Frontal cortex (tissue), 4 donors: ENCODE results near the gene ACP3. TPM values are rescaled to one million over a fixed set of nuclear protein-coding genes. Genes with fewer than 3 reads are reported as not detected.
"Not testable (repeated sequence)": the region's sequence is repeated elsewhere in the genome, so short reads cannot be mapped to it uniquely, and the experiment has no call there.

ENCODE experiments used
- DNase-seq, 2 donors: peaks; one replicate each; pipeline ENCODE4 v3.0.0; 2012; ENCODE audit warnings: low spot score in 2 of 2
- FAIRE-seq: peaks from 2 replicates; lab custom pipeline; 2012; peaks lifted over from hg19 to GRCh38; lab: Jason Lieb, UNC
- total RNA-seq: library from RNA; depleted of rRNA; stranded (reverse); fragments of >200 nt; gene quantifications from one replicate; pipeline ENCODE4 v1.2.3, GENCODE V29; 2014
- donor health status: control.
- donor health status: control.
- donor health status: control.

ACP3 gene, protein sequence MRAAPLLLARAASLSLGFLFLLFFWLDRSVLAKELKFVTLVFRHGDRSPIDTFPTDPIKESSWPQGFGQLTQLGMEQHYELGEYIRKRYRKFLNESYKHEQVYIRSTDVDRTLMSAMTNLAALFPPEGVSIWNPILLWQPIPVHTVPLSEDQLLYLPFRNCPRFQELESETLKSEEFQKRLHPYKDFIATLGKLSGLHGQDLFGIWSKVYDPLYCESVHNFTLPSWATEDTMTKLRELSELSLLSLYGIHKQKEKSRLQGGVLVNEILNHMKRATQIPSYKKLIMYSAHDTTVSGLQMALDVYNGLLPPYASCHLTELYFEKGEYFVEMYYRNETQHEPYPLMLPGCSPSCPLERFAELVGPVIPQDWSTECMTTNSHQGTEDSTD
- total RNA-seq, result not detected

DNA sequence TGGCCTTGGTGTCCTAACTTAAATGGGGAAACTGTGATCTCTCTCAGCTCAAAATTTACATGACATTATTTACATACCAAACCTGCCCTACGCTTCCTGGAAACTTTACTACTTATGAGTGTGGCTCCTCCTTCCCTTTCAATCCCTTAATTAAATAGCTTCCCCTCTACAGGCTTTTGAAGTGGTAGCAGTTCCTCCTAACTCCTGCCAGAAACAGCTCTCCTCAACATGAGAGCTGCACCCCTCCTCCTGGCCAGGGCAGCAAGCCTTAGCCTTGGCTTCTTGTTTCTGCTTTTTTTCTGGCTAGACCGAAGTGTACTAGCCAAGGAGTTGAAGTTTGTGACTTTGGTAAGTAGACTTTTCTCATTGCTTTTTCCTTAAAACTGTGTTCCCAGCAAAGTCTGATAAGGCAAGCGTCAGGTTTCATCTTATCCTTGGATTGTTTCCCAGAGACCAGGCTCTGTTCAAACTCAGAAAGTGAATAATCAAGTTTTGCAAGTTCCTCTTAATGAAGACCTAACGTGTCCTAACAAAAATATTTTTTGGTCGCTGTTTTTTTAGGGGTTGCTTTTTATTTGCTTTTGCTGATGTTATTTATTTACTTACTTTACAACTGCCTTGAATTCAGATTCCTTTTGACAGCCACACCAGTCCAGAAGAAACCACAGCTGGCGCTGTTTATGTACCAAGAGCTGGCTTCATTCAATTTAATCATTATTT lies at the start of gene ACP3:
TSS of gene ACP3 (plus strand) at position 179 of the 720 bp plus-strand sequence. CDS start at position 229, 50 bp downstream.
- FAIRE-seq (no peak), DNase-seq (no peak)

DNA sequence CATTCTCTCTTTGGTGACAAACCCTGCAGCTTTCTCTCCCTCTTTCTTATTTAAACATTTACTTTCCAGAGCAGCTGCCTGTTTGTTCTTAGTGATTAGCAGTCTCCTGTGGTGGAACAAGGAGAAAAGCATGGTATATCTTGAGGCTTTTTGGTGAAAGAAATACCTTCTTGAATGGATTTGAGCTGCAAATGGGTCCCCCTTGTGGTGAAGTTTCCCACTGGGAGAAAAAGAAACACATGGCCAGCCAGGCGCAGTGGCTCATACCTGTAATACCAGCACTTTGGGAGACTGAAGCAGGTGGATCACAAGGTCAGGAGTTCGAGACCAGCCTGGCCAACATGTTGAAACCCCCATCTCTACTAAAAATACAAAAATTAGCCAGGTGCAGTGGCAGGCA lies 48.3 kb upstream of the ACP3 start:
- no peak for FAIRE-seq
- DNase-seq, result no peak

DNA sequence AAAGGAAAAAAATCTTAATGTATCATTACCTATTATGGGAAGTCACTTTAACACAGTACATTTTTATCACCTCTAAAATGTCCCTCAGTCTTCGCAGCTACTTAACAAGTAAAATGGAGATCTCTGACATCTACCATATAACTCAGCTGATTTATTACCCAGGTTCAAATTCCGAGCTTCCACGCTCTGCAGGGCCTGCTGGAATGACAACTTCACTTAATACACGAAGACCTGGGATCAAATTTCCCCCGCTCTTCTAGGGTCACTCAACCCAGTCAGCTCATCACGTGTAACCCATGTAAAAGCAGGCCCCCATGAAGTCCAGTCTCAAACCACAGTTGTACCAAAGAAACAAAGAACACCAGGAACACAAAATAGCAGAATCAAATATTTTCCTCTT lies 44.2 kb upstream of the ACP3 start:
- no peak for DNase-seq
- no peak for FAIRE-seq

DNA sequence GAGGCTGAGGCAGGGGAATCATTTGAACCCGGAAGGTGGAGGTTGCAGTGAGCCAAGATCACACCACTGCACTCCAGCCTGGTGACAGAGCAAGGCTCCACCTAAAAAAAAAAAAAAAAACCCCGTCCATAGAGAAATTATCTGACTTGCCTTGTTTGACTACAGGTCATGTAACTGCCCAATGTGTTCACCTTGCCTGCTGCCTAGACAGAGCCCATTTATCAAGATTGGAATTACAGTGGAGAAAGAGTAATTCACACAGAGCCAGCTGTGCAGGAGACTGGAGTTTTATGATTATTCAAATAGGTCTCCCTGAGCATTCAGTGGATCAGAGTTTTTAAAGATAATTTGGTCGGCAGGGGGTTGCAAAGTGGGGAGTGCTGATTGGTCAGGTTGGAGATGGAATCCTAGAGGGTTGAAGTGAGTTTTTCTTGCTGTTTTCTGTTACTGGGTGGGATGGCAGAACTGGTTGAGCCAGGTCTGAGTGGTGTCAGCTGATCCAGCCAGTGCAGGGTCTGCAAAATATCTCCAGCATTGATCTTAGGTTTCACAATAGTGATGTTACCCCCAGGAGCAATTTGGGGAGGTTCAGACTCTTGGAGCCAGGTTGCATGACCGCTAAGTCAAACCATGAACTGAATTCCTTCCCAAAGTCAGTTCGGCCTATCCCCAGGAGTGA lies 40.8 kb upstream of the ACP3 start:
- DNase-seq, result no peak
- no peak for FAIRE-seq

DNA sequence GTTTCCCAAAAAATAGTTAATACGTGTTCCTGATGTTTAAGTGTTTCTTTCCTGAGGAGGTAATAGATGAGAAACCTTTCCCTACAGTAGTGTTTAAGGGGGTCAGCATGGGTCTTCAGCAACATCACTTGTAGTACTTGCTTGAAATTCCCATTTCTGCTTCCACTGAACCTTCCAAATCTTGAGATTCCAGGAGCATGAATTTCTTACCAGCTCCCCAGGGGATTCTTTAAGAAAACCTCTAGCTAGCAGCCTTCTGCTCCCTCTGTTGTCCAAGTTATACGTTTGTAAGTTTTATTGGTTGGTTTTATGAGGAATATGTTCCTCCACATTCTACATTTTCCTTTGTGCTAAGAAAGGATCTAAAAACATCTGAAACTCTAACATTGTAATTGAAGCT lies 38.2 kb upstream of the ACP3 start:
- FAIRE-seq, result no peak
- no peak for DNase-seq

DNA sequence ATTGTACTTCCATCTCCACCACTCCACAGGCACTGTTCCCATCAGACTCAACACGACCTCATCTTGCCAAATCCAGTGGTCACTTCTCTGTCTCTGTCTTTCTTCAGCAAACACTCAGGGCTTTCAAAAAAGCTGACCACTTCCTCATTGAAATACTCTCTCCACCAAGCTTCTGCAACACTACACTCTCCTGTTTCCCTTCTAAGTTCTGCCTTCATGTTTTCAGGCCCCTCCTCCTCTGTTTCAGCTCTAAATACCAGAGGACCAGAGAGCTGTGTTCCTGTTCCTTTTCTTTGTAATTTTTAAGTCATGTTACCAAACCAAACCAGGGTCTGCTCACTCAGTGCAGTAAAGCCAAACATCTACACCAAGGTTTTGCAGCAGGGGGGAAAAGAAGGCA lies 33.8 kb upstream of the ACP3 start:
- FAIRE-seq (no peak), DNase-seq (peak in 1 of 2 donors; percentile 16)

DNA sequence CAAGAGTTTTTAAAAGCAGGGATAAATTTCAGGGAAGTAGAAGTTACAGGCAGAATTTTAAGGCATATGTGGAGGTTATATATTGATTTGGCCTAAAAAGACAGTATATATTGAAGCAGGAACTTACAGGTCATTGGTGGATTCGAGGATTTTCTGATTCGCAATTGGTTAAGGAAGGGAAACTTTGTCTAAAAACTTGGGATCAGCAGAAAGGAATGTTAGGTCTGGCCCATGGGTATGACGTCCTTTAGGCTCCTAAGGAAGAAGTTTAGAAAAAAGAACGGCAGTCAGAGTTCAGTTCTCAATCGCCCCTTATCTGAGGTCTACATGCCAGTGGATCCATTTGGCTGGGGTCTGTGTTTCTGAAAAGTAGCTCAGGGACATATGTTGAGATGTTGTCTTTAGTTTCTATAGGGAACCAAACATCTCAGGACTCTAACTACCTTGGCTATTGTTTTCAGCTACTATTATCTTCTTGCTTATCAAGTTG lies 33.2 kb upstream of the ACP3 start:
- FAIRE-seq (no peak), DNase-seq (no peak)

DNA sequence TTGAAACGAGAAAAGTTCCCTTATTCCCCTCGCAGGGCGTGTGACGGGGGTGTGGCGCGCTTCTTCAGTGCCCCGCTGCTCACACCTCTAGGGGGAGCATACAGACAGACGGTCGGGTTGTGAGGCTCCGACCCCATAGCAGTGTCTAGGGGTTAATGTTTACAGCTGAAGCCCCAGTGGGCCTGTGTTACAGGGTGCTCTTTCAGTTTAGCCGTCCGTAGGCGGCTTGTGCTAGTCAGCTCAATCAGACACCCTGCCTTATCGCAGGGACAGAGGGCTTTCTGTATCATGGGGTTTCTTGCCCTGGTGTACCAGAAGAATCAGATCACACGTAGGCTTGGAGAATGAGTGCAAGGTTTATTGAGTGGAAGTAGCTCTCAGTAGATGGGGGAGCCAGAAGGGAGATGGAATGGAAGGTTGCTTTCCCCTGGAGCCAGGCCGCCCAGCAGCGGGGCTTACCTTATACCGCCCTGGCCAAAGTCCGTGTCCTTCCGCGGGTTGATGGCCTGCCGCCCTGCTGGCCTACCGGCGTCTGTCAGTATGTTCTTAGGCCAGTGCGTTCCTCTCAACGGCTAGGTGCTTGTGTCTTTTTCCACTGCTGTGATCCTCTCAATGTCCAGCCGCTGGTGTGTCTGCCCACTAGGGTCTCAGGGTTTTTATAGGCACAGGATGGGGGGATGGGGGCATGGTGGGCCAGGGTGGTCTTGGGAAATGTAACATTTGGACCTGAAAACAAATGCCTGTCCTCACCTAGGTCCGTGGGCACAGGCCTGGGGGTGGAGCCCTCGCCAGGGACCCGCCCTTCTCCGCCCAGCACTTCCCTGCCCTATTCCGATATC lies 32.2 kb upstream of the ACP3 start:
- DNase-seq (no peak), FAIRE-seq (no peak)

DNA sequence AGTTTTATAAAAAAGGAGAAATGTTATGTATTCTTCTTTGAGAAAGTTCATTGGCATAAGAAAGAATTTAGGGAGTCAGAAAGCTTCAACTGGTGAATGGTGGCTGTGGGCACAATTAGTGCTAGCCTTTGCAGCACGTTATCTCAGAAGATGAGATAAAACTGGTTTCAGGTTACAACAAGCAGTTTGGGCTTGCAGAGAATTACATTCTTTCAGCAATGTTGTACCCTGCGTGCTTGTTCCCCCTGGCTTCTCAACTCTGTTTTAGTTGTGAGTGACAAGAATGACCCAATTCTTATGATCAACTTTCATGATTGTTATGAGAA lies 31.6 kb upstream of the ACP3 start:
- DNase-seq, result no peak
- FAIRE-seq, result no peak

DNA sequence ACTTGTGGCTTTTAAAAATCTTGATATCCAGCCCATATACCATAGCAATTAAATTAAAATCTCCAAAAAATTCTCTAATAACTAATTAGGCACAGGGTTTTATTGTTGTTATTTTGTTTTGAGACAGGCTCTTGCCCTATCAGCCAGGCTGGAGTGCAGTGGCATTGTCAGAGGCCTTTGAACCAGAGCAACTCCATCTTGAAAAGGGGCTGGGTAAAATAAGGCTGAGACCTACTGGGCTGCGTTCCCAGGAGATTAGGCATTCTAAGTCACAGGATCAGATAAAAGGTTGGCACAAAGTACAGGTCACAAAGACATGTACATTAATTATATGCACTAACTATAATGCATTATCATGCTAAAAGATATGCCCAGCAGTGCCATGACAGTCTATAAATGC lies 31.2 kb upstream of the ACP3 start:
- no peak for DNase-seq
- no peak for FAIRE-seq

DNA sequence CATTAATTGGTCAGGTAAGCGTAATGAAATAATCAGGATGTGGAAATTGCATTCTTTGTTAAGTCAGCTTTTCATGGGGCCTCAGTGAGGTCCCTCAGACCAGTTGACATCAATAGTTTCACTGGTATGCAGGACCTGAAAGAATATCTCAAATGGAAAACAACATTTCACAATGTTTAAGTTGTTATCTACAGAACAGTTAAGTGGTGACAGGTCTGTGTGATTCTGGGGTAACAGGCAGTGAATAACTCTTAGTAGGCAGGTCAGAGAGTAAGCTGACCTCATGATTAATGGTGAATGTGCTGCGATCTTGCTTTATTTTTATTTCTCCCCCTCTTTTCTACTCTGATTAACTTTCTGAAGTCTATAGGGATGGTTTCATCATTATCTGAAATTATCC lies 28.9 kb upstream of the ACP3 start:
- DNase-seq, result no peak
- no peak for FAIRE-seq

DNA sequence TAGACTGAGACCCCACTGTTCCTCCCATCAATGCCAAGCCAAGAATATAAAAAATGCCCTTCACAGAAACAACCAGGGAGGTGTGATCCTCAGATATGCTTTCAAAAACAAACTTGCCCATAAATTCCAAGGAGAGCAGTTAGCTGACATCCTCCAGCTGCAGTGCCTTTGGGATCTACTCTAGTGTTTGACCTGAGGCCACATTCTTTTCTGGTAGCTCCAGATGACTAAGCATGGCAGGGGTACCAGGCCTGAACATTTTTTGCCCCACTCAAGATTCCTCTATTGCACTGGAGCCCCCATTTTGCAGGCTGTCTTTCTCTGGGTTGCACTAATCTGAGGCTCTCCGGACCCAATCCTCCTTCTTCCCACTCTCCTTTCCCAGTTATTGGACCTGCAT lies 27.9 kb upstream of the ACP3 start:
- no peak for DNase-seq
- no peak for FAIRE-seq

DNA sequence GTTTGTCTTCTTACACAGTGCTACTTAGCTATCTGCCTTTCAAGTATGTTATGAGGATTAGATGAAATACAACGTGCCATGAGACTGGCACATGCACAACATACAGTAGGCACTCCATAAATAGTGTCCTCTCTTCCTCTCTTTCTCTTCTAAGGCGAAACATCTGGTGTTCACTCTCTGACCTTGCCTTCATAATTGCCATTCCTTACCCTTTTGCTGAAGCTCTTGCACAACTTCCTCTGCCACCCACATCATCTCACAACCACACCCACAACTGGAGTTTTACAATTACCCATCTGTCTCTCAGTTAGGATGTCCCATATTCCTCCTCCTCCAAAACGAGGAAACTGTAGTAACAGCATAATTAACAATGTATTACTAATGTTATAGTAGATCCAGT lies 26.4 kb upstream of the ACP3 start:
- DNase-seq, result no peak
- FAIRE-seq, result no peak

DNA sequence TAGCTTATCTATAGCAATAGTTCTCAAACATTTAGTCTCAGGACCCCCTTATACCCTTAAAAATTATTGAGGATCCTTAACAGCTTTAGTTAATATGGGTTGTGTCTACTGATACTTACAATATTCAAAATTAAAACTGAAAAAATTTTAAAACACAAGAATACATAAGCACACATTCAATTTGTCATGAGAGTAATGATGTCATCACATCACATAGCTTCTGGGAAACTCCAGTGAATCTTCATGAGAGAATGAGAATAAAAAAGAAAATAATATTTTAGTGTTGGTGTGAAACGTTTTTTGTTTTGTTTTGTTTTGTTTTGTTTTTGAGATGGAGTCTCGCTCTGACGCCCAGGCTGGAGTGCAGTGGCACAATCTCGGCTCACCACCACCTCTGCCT lies 25.2 kb upstream of the ACP3 start:
- FAIRE-seq, result no peak

DNA sequence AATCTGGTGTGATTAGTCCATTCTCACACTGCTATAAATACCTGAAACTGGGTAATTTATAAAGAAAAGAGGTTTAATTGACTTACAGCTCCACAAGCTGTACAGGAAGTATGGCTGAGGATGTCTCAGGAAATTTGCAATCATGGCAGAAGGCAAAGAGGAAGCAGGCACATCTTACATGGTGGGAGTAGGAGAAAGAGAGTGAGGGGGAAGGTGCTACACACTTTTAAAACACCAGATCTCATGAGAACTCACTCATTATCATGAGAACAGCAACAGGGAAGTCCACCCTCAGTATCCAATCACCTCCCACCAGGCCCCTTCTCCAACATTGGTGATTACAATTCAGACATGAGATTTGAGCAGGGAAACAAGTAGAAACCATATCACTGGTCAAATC lies 24.0 kb upstream of the ACP3 start:
- no peak for DNase-seq
- no peak for FAIRE-seq

More for the DNA sequence above, 25.2 kb upstream of the ACP3 start:
- no peak for DNase-seq

DNA sequence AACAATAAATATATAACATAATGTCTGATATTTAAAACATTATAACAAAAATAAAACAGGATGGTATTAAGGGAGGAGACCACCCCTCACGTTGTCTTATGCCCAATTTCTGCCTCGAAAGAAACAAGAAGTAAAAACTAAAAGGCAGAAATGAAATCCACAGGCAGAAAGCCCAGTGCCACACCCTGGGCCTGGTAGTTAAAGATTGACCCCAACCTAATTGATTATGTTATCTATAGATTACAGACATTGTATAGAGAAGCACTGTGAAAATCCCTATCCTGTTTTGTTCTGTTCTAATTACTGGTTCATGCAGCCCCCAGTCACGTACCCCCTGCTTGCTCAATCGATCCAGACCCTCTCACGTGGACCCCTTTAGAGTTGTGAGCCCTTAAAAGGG lies 22.3 kb upstream of the ACP3 start:
- DNase-seq, result no peak

DNA sequence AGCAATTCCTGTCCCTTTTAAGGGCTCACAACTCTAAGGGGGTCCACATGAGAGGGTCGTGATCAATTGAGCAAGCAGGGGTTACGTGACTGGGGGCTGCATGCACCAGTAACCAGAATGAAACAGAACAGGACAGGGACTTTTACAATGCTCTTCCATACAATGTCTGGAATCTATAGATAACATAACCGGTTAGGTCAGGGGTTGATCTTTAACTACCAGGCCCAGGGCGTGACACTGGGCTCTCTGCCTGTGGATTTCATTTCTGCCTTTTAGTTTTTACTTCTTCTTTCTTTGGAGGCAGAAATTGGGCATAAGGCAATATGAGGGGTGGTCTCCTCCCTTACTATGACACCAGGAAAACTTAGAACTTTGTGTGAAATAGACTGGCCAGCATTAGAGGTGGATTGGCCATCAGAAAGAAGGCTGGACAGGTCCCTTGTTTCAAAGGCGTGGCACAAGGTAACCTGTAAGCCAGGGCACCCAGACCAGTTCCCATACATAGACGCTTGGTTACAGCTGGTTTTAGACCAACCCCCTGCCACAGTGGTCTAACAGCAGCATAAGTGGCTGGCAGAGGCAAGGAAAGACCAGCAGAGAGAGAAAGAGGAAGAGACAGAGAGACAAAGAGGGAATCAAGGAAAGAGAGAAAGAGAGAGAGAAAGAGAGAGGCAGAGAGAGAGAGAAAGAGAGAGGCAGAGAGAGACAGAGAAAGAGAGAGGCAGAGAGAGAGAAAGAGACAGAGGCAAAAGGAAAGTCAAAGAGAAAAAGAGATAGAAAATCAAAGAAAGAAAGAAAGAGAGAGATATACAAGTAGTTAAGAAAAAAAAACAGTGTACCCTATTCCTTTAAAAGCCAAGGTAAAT lies 13.6 kb upstream of the ACP3 start:
- DNase-seq, FAIRE-seq: not testable (repeated sequence)

More for the DNA sequence above, 22.3 kb upstream of the ACP3 start:
- FAIRE-seq, result no peak

DNA sequence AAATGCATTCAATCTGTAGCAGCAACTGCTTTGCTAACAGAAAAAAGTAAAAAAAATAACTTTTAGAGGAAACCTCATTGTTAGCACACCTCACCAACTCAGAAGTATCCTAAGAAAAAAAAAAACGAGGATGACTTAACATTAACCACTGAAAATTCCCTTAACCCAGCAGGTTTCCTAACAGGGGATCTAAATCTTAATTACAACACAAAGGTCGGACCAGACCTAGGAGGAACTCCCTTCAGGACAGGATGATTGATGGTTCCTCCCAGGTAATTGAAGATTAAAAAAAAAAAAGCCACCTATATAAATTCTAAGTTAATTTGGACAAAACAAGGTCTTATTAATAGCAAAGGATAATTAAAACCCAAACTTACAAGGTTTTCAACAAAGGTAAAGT lies 12.9 kb upstream of the ACP3 start:
- FAIRE-seq, DNase-seq: not testable (repeated sequence)

DNA sequence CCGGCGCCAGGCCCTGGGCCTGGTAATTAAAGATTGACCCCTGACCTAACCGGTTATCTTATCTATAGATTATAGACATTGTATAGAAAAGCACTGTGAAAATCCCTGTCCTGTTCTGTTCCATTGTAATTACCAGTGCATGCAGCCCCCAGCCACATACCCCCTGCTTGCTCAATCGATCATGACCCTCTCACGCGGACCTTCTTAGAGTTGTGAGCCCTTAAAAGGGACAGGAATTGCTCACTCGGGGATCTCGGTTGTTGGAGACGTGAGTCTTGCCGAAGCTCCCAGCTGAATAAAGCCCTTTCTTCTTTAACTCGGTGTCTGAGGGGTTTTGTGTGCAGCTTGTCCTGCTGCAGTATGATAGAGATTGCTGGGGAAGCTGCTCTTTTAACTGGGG lies 7.2 kb upstream of the ACP3 start:
- not testable (repeated sequence) for FAIRE-seq, DNase-seq
